BJ (cell line): ENCODE measurements around the gene DCAF11. TPM values are rescaled to one million over a fixed set of nuclear protein-coding genes. Genes with fewer than 3 reads are reported as not detected.

ENCODE experiments used
- CTCF ChIA-PET: fragments of 350-600 bp; formaldehyde crosslinking; extraction: SDS; loops from one replicate; lab custom pipeline; 2021; ENCODE audit warnings: antibody characterized with exemption, inconsistent platforms; lab: Yijun Ruan, JAX
- POLR2A ChIA-PET: fragments of 300-600 bp; sonication (Branson Sonifier 250); formaldehyde crosslinking; extraction: SDS; loops from one replicate; lab custom pipeline; 2021; ENCODE audit warnings: antibody characterized with exemption; lab: Charles Lee
- DNase-seq: peaks from one replicate; pipeline ENCODE4 v3.0.0-alpha.2; 2011; ENCODE audit warnings: low read depth
- H3K27me3 ChIP-seq: 2 replicates; pipeline ENCODE4 v1.6.0; 2011; ENCODE audit warnings: low read length; ENCODE audit not compliant: control insufficient read depth, insufficient read depth
- H3K36me3 ChIP-seq: 2 replicates; pipeline ENCODE4 v1.5.1; 2011; ENCODE audit warnings: low read length; ENCODE audit not compliant: control insufficient read depth, insufficient read depth
- H3K4me3 ChIP-seq: 2 replicates; pipeline ENCODE4 v1.5.1; 2011; ENCODE audit warnings: low read depth, mild to moderate bottlenecking, control low read depth, low read length
- CTCF ChIP-seq: IDR thresholded peaks from 2 replicates; pipeline ENCODE4 v1.5.1; 2011; ENCODE audit warnings: low read depth, mild to moderate bottlenecking, control low read depth, inconsistent platforms, low read length, moderate library complexity; ENCODE audit not compliant: insufficient read depth
- polyA plus RNA-seq: library from polyadenylated mRNA; depleted of rRNA; stranded (reverse); fragments of >200 nt; gene quantifications from 2 replicates; pipeline ENCODE4 v1.2.3, GENCODE V29; 2011

The DCAF11 gene
- polyA plus RNA-seq, 1 experiment: 50.0 TPM

- DNase-seq: no peak
- Histone ChIP-seq H3K36me3 (no peaks in the 10 kb centered on the region), H3K4me3 (no peak overlapping the region), H3K27me3 (peaks cover 27% of the 10 kb centered on the region)
- POLR2A ChIA-PET: no interaction called here
- CTCF ChIA-PET: interaction anchor here (1.4 to 4.5 kb wide), 5 partner anchors 10 to 160 kb away, joined by 4 to 74 read pairs (median 5); partner anchors contain the start of genes PCK2 and TINF2
- no peak for TF ChIP-seq CTCF
These were observed 32.0 kb upstream of the DCAF11 start for GRCh38 chr14:24082411-24083080.

- ChIA-PET CTCF (interaction anchor here (1.4 to 1.9 kb wide), 3 partner anchors 10 to 25 kb away, joined by 4 to 7 read pairs (median 5); partner anchors contain the start of gene PCK2), POLR2A (no interaction called here)
- Histone ChIP-seq H3K36me3 (no peaks in the 10 kb centered on the region), H3K4me3 (no peak overlapping the region), H3K27me3 (peaks cover 25% of the 10 kb centered on the region)
- DNase-seq: no peak
- no peak for TF ChIP-seq CTCF
These were observed 31.1 kb upstream of the DCAF11 start for GRCh38 chr14:24083462-24083861.

- CTCF ChIA-PET: interaction anchor here (0.5 to 1.9 kb wide), 4 partner anchors 8 to 66 kb away, joined by 3 to 7 read pairs (median 3); partner anchors contain the start of gene PCK2
- H3K27me3 ChIP-seq: peaks cover 20% of the 10 kb centered on the region
- no peak for TF ChIP-seq CTCF
- no peak overlapping the region for H3K4me3 ChIP-seq
- H3K36me3 ChIP-seq: no peaks in the 10 kb centered on the region
- POLR2A ChIA-PET: no interaction called here
- no peak for DNase-seq
These were observed 30.1 kb upstream of the DCAF11 start for GRCh38 chr14:24084440-24084839.

- POLR2A ChIA-PET: no interaction called here
These were observed 29.4 kb upstream of the DCAF11 start for GRCh38 chr14:24085215-24085614.

More at GRCh38 chr14:24085215-24085614, 29.4 kb upstream of the DCAF11 start:
- DNase-seq: no peak
- Histone ChIP-seq H3K4me3 (no peak overlapping the region), H3K36me3 (no peaks in the 10 kb centered on the region), H3K27me3 (peaks cover 16% of the 10 kb centered on the region)
- no peak for TF ChIP-seq CTCF
- CTCF ChIA-PET: interaction anchor here (0.8 to 2.0 kb wide), 7 partner anchors 8 to 49 kb away, joined by 3 to 13 read pairs (median 4); partner anchors contain the start of gene PCK2
